ENCODE measurements around the gene GNPTG.

GNPTG gene

DNA sequence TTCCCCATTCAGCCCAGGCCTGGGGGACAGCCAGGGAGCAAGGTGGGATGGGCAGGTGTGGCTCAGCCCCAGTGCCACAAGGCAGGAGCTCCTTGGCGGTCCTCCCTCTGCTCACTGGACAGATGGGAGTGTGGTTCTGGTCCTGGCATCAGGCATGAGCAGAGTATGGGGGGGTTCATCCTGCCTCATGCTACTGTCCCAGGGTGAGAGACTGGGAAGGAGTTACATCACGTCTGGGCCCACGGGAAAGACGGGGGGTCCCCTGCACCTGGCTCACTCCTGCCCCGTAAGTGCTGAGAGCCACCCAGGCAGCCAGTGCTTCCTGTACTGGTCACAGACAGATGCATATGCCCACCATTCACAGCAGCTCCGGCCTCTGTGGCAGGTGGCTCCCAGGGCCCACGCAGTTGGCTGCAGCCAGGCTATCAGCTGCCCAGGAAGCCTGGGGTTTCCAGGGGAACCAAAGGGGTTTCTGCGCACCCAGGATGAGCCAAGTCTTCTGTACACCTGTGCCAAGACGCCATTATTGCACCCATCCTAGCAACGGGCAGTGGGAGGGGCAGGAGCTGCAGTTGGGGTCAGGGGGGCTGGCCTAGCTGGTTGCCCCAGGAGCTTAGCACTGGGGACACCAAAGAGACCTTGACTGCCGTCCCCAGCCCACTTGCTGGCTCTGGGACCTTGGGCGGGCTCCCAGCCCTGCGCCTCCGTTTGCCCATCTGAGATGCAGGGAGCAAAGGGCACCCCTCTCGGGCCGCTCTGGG lies 16.3 kb upstream of the GNPTG start:
- no peaks in the 10 kb centered on the region for H3K36me3 ChIP-seq (ENCODE audit: control insufficient read depth in 2 of 2, insufficient read depth in 2 of 2, low read length in 2 of 2)
- no peak overlapping the region for H3K27ac ChIP-seq (ENCODE audit: low read length)
- peaks cover 24% of the 10 kb centered on the region for H3K4me1 ChIP-seq (ENCODE audit: control insufficient read depth, insufficient read depth, low read length)
- peaks cover 0 to 2% of the 10 kb centered on the region in 2 donors for H3K9me3 ChIP-seq (ENCODE audit: control insufficient read depth in 2 of 2, low read length in 2 of 2)
- peaks cover 24 to 50% of the 10 kb centered on the region in 2 donors for H3K27me3 ChIP-seq (ENCODE audit: control insufficient read depth in 1 of 2, insufficient read depth in 2 of 2, low read length in 2 of 2)
- no peak overlapping the region for H3K9ac ChIP-seq (ENCODE audit: low read length in 2 of 2)
- H3K4me3 ChIP-seq (ENCODE audit: low read length in 2 of 2): no peak overlapping the region

DNA sequence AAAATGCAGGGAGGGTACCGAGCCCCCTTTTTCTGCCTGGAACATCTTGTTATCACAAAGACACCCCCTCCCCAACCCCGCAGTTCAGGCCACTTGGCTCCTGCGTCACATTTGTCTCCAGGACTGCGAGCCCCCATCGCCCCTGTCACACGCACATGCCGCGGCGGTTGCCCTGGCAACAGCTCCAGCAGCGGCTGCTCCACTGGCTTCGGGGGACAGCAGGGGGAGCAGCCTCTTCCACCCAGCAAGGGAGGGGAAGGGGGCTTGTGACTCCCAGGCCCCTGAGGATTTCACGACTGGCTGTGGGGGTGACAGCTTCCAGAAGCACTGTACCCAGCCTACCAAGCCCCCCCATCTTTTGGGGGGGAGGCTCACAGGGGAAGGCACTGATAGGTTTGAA lies 15.7 kb upstream of the GNPTG start:
- Histone ChIP-seq H3K9ac (ENCODE audit: low read length in 2 of 2) (no peak overlapping the region), H3K9me3 (ENCODE audit: control insufficient read depth in 2 of 2, low read length in 2 of 2) (no peaks in the 10 kb centered on the region), H3K27ac (ENCODE audit: low read length) (no peak overlapping the region), H3K4me3 (ENCODE audit: low read length in 2 of 2) (no peak overlapping the region), H3K4me1 (ENCODE audit: control insufficient read depth, insufficient read depth, low read length) (peaks cover 24% of the 10 kb centered on the region), H3K27me3 (ENCODE audit: control insufficient read depth in 1 of 2, insufficient read depth in 2 of 2, low read length in 2 of 2) (peaks cover 24 to 49% of the 10 kb centered on the region in 2 donors), H3K36me3 (ENCODE audit: control insufficient read depth in 2 of 2, insufficient read depth in 2 of 2, low read length in 2 of 2) (no peaks in the 10 kb centered on the region)

DNA sequence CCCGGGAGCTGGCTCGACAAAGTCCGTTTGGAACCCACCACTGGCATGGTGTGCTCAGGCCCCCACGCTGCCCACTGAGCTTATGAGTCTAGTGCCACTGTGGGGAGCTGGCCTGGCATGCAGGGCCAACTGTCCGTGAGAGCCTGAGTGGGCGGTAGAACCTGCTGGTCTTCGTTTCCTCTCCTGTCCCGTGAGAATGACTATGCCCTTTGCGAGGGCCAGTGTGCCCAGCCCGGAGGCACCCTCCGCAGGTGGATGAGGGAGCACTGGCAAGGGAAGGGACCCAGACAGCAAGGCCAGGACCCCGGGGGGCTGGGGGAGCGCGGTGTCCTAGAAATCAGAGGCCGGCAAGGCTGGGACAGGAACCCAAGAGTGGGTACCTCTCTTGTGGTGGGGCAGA lies 15.1 kb upstream of the GNPTG start:
- H3K27me3 ChIP-seq (ENCODE audit: control insufficient read depth in 1 of 2, insufficient read depth in 2 of 2, low read length in 2 of 2): peaks cover 21 to 45% of the 10 kb centered on the region in 2 donors
- peaks cover 21% of the 10 kb centered on the region for H3K4me1 ChIP-seq (ENCODE audit: control insufficient read depth, insufficient read depth, low read length)
- no peak overlapping the region for H3K4me3 ChIP-seq (ENCODE audit: low read length in 2 of 2)
- H3K9ac ChIP-seq (ENCODE audit: low read length in 2 of 2): no peak overlapping the region
- no peaks in the 10 kb centered on the region for H3K36me3 ChIP-seq (ENCODE audit: control insufficient read depth in 2 of 2, insufficient read depth in 2 of 2, low read length in 2 of 2)
- no peak overlapping the region for H3K27ac ChIP-seq (ENCODE audit: low read length)
- no peaks in the 10 kb centered on the region for H3K9me3 ChIP-seq (ENCODE audit: control insufficient read depth in 2 of 2, low read length in 2 of 2)

DNA sequence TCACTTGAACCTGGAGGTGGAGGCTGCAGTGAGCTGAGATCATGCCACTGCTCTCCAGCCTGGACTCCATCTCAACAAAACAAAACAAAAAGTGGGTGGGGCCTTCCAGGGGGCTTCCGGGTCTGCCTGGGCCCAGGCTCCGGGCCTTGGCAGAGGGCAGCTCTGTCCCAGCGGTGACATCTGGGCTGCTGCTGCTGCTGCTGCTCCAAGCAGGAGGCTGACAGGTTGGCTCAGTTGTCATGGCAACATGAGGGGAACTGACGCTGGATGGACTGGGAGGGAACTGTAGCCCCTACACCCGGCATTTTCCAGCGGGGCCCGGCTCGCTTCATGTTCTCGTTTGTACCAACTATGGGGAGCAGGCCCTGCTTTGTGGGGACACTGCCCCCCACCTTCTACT lies 14.2 kb upstream of the GNPTG start:
- Histone ChIP-seq H3K4me3 (ENCODE audit: low read length in 2 of 2) (no peak overlapping the region), H3K27me3 (ENCODE audit: control insufficient read depth in 1 of 2, insufficient read depth in 2 of 2, low read length in 2 of 2) (peaks cover 18 to 36% of the 10 kb centered on the region in 2 donors), H3K9me3 (ENCODE audit: control insufficient read depth in 2 of 2, low read length in 2 of 2) (no peaks in the 10 kb centered on the region), H3K27ac (ENCODE audit: low read length) (no peak overlapping the region), H3K36me3 (ENCODE audit: control insufficient read depth in 2 of 2, insufficient read depth in 2 of 2, low read length in 2 of 2) (no peaks in the 10 kb centered on the region), H3K9ac (ENCODE audit: low read length in 2 of 2) (no peak overlapping the region), H3K4me1 (ENCODE audit: control insufficient read depth, insufficient read depth, low read length) (peaks cover 18% of the 10 kb centered on the region)

- peaks cover 19% of the 10 kb centered on the region for H3K4me1 ChIP-seq (ENCODE audit: control insufficient read depth, insufficient read depth, low read length)
- no peak overlapping the region for H3K9ac ChIP-seq (ENCODE audit: low read length in 2 of 2)
- H3K27ac ChIP-seq (ENCODE audit: low read length): no peak overlapping the region
- no peak overlapping the region for H3K4me3 ChIP-seq (ENCODE audit: low read length in 2 of 2)
- H3K27me3 ChIP-seq (ENCODE audit: control insufficient read depth in 1 of 2, insufficient read depth in 2 of 2, low read length in 2 of 2): peaks cover 16 to 29% of the 10 kb centered on the region in 2 donors
- H3K9me3 ChIP-seq (ENCODE audit: control insufficient read depth in 2 of 2, low read length in 2 of 2): no peaks in the 10 kb centered on the region
- no peaks in the 10 kb centered on the region for H3K36me3 ChIP-seq (ENCODE audit: control insufficient read depth in 2 of 2, insufficient read depth in 2 of 2, low read length in 2 of 2)
Measured at GRCh38 chr16:1338119-1338730, 13.5 kb upstream of the GNPTG start.

GRCh38 chr16:1338855-1339675 lies 12.7 kb upstream of the GNPTG start:
- H3K4me1 ChIP-seq (ENCODE audit: control insufficient read depth, insufficient read depth, low read length): peaks cover 14% of the 10 kb centered on the region
- no peaks in the 10 kb centered on the region for H3K9me3 ChIP-seq (ENCODE audit: control insufficient read depth in 2 of 2, low read length in 2 of 2)
- H3K27ac ChIP-seq (ENCODE audit: low read length): no peak overlapping the region
- H3K27me3 ChIP-seq (ENCODE audit: control insufficient read depth in 1 of 2, insufficient read depth in 2 of 2, low read length in 2 of 2): peaks cover 15 to 22% of the 10 kb centered on the region in 2 donors
- no peaks in the 10 kb centered on the region for H3K36me3 ChIP-seq (ENCODE audit: control insufficient read depth in 2 of 2, insufficient read depth in 2 of 2, low read length in 2 of 2)
- H3K4me3 ChIP-seq (ENCODE audit: low read length in 2 of 2): no peak overlapping the region
- H3K9ac ChIP-seq (ENCODE audit: low read length in 2 of 2): no peak overlapping the region

DNA sequence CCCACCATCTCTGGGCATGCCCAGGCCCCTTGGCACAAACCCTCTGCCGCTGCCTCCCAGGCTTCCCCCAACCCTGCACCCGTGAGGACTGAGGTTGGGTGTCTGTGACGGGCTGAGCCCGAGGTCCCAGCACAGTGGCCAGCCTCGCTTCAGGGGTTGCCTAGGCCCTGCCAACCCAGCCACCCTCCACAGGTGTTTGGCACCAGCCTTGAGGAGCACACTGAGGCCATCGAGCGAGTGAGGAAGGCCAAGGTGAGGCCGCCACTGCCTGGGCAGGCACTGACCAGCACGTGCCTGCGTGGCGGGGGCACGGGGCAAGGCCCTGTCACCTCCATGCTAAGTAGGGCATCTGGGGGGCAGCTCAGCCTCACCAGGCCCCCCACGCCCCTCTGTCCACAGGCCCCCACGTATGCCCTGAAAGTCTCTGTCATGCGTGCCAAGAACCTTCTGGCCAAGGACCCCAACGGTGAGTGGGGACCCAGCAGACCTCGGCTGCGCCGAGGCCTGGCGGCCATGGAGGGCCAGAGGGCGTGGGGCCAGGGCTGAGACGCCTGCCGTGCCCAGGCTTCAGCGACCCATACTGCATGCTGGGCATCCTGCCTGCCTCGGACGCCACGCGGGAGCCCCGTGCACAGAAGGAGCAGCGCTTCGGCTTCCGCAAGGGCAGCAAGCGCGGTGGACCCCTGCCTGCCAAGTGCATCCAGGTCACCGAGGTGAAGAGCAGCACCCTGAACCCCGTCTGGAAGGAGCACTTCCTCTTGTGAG lies 10.8 kb upstream of the GNPTG start:
- Histone ChIP-seq H3K9ac (ENCODE audit: low read length in 2 of 2) (no peak overlapping the region), H3K9me3 (ENCODE audit: control insufficient read depth in 2 of 2, low read length in 2 of 2) (no peaks in the 10 kb centered on the region), H3K27ac (ENCODE audit: low read length) (no peak overlapping the region), H3K36me3 (ENCODE audit: control insufficient read depth in 2 of 2, insufficient read depth in 2 of 2, low read length in 2 of 2) (no peaks in the 10 kb centered on the region), H3K27me3 (ENCODE audit: control insufficient read depth in 1 of 2, insufficient read depth in 2 of 2, low read length in 2 of 2) (peaks cover 2 to 3% of the 10 kb centered on the region in 2 donors), H3K4me3 (ENCODE audit: low read length in 2 of 2) (no peak overlapping the region), H3K4me1 (ENCODE audit: control insufficient read depth, insufficient read depth, low read length) (peaks cover 11% of the 10 kb centered on the region)

DNA sequence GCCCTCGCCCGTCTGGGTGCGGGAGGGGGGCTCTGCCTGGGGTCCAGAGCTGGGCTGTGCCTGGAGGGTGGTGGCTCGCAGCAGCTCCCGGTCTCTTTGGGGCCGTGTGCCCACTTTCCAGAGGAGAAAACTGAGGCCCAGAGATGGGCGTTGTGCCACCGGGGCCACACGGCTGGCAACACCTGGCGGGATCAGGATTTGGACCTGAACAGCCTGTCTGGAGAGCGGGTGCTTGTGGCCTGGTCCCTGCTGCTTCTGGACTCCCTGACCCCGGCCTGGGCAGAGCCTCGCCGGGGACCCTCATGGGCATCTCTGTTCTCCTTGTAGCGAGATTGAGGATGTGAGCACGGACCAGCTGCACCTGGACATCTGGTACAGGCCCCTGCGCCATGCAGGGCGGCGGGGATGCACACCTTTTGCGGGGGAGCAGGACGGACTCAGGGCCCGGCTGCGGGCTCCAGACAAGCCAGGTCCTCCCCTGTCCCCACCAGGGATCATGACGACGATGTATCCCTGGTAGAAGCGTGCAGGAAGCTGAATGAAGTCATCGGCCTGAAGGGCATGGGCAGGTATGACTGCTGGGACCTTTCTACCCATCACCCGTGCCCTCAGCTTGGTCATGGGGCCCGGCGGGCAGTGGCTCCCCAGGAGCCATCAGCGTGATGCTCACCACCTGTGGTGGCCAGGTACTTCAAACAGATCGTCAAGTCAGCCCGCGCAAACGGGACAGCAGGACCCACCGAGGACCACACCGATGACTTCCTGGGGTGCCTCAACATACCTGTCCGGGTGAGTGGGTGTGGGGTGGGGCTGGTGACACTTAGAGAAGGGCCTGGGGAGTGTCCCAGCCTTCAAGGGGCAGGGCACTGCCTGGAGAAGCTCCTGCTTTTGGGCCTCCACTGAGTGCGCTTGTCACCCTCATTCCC lies 10.0 kb upstream of the GNPTG start:
- Histone ChIP-seq H3K4me1 (ENCODE audit: control insufficient read depth, insufficient read depth, low read length) (peaks cover 11% of the 10 kb centered on the region), H3K9me3 (ENCODE audit: control insufficient read depth in 2 of 2, low read length in 2 of 2) (no peaks in the 10 kb centered on the region), H3K27me3 (ENCODE audit: control insufficient read depth in 1 of 2, insufficient read depth in 2 of 2, low read length in 2 of 2) (peaks cover 0 to 2% of the 10 kb centered on the region in 2 donors), H3K9ac (ENCODE audit: low read length in 2 of 2) (no peak overlapping the region), H3K36me3 (ENCODE audit: control insufficient read depth in 2 of 2, insufficient read depth in 2 of 2, low read length in 2 of 2) (no peaks in the 10 kb centered on the region), H3K4me3 (ENCODE audit: low read length in 2 of 2) (no peak overlapping the region), H3K27ac (ENCODE audit: low read length) (no peak overlapping the region)

DNA sequence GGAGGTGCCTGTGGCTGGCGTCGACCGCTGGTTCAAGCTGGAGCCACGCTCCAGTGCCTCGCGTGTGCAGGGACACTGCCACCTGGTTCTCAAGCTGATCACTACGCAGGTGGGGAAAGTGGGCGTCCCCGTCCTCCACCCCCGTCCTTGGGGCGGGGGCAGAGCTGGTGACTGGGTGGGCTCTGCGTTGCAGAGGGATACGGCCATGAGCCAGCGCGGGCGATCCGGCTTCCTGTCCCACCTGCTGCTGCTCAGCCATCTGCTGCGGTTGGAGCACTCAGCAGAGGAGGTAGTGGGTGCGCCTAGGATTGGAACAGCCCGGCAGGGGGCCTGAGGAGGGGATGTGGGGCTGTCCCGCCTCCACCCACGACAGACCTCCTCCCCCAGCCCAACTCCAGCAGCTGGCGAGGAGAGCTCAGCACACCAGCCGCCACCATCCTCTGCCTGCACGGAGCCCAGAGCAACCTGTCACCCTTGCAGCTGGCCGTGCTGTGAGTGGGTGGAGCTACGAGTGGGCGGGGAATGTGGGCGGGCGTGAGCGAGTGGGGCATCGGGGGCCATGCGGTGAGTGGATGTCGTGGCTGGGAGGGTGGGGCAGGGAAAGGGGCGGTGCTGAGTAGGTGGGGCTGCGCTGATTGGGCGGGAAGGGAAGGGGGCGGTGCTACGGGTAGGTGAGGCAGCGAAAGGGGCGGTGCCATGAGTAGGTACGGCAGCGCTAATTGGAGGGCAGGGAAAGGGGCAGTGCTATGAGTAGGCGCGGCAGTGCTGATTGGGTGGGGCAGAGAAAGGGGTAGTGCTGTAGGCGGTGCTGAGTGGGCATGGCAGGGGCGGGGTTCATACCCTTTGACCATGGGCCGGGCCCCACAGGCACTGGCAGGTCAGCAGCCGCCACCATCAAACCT lies 9.0 kb upstream of the GNPTG start:
- no peak overlapping the region for H3K4me3 ChIP-seq (ENCODE audit: low read length in 2 of 2)
- H3K9me3 ChIP-seq (ENCODE audit: control insufficient read depth in 2 of 2, low read length in 2 of 2): no peaks in the 10 kb centered on the region
- no peak overlapping the region for H3K27ac ChIP-seq (ENCODE audit: low read length)
- H3K27me3 ChIP-seq (ENCODE audit: control insufficient read depth in 1 of 2, insufficient read depth in 2 of 2, low read length in 2 of 2): peaks cover 0 to 2% of the 10 kb centered on the region in 2 donors
- H3K9ac ChIP-seq (ENCODE audit: low read length in 2 of 2): no peak overlapping the region
- no peaks in the 10 kb centered on the region for H3K36me3 ChIP-seq (ENCODE audit: control insufficient read depth in 2 of 2, insufficient read depth in 2 of 2, low read length in 2 of 2)
- H3K4me1 ChIP-seq (ENCODE audit: control insufficient read depth, insufficient read depth, low read length): peaks cover 11% of the 10 kb centered on the region
